GM21723 (cell line): Measurements from ENCODE around the gene CAPN15.
A peak's percentile ranks its signal among the peaks of the same experiment; 100 is the strongest.
"Not testable (repeated sequence)": the region's sequence is repeated elsewhere in the genome, so short reads cannot be mapped to it uniquely, and the experiment has no call there.

Experiments
- ATAC-seq: cut with Tn5 transposase; IDR thresholded peaks from one replicate; pipeline ENCODE4 v1.9.1; 2021; ENCODE audit warnings: mild to moderate bottlenecking, moderate library complexity; ENCODE audit not compliant: unreplicated experiment

CAPN15 gene

DNA sequence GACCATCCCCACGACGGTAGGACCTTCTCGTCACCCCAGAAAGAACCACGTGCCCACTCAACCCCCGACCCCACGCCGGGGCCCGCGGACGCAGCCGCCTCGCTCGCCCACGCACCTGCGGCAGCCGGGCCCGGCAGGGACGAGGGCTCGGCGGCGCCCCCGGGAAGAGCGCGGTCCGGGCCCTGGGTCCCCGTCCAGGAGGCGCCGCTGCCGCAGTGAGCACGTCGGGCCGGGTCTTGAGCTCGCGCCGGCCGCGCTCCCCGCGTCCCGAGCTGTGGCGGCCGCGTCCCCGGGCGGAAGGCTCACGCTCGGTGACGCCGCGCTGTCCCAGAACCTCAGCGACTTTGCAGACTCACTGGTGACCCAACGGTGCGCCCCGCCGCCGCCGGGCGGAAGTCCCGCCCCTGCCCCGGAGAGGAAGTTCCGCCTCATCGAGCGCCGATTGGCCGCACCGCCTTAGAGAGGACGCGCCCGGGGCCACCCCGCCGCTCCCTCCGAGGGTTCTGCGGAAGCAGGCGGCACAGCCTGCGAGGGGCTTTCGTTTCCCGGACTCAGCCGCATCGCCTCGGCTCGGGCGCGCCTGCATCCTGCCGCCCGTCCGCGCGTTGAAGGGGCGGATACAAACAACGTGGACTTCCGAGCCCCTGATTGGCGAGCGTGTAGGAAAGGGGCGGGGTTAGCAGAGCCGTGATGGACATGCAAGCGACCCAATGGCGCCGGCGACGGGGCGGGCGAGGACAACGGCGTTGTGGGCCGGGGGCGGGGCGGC lies 61.6 kb downstream of the CAPN15 start:
- peak; percentile 76 for ATAC-seq

DNA sequence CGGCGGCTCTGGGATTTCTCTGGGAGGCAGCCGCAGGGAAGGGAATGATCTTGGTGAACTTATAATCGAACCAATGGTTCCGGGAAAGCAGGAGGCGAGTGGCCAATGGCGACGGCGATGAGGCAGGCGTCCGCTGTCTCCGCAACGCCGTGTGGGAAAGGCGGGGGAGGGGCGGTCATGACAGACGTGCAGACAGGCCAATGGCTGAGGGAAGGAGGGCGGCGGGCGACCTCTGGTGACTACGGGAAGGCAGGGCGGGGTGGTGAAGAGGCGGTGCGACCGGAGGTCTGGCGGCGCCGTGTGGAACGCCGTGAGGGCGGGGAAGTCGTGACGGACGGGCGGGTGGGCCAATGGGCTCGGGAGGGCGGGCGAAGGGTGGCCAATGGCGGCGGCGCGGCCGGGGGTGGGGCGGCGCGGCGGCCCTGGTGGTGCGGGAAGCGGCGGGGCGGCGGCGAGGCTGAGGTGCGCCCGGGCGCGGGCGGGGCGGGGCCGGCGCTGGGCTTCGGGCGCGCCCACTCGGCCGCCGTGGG lies 62.2 kb downstream of the CAPN15 start, which contains the start of gene RAB40C:
RAB40C (plus strand) TSS at position 409 of the 530 bp plus-strand sequence. CDS start 226 bp downstream, outside the sequence.
- ATAC-seq: peak; percentile 72

DNA sequence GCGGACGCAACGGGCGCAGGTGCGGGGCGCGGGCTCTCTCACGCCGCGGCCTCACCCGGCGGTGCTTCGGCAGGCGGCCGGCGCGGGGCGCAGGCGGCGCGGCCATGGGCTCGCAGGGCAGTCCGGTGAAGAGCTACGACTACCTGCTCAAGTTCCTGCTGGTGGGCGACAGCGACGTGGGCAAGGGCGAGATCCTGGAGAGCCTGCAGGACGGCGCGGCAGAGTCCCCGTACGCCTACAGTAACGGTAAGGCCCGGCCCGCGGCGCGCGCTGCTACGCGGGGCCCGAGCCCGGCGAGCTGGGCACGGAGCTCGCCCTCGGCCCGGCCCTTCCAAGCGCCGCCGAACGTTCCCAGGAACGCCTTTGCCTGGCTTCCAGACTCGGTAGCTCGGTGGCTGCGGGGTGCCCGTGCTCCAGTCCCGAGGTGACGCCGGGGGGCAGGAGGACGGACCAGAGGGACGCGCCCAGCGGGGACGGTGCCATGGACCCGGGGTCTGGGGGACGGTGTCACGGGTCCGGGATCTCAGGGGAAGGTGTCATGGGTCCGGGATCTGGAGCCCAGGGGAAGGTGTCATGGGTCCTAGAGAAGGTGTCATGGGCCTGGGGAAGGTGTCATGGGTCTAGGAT lies 62.8 kb downstream of the CAPN15 start:
- no peak for ATAC-seq

DNA sequence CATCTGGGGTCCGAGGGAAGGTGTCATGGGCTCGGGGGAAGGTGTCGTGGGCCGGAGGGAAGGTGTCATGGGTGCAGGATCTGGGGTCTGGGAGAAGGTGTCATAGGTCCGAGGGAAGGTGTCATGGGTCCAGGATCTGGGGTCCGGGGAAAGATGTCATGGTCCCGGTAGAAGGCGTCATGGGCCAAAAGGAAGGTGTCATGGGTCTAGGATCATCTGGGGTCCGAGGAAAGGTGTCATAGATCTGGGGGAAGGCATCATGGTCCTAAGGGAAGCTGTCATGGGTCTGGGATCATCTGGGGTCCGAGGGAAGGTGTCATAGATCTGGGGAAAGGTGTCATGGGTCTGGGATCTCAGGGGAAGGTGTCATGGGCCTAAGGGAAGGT lies 63.3 kb downstream of the CAPN15 start:
- no peak for ATAC-seq

DNA sequence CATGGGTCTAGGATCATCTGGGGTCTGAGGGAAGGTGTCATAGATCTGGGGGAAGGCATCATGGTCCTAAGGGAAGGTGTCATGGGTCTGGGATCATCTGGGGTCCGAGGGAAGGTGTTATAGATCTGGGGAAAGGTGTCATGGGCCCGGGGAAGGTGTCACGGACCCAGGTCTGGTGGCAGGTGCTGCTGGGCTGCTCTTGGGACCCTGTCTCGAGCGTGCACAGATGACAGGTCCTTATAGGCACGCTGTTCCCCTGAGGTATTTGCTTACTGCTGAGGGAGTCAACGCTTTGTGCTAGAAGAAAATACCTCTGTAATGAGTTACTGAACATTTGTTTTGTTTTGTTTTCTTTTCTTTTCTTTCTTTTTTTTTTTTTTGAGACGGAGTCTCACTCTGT lies 63.7 kb downstream of the CAPN15 start:
- no peak for ATAC-seq

DNA sequence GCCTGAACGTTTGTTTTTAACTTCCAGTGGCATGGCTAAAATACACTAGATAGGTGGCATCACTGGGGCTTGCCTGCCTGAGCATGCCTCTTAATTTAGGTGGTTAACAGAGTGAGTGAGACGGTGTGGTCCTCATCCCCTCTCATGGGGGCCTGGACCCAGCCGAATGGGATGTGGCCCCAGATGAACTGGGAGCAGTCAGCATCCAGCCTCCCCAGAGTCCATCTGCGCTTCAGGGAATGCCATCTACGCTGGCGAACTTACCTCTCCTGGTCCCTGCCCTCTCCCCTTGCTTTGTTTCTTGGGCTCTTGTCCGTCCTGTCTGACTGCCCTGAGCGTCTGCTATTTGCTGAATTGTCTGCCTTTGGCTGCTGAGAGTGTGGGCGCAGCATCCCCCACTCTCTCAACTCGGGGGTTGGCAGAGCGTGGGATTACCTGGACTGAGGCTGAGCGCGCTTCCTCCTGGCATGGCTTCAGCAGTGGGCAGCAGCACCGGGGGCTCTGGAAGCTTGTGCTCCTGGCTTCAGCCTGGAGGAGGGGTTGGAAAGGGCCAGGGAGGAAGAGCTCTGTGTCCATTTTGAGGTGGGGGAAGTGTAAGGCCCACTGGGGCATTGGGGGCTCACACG lies 64.5 kb downstream of the CAPN15 start:
- no peak for ATAC-seq

DNA sequence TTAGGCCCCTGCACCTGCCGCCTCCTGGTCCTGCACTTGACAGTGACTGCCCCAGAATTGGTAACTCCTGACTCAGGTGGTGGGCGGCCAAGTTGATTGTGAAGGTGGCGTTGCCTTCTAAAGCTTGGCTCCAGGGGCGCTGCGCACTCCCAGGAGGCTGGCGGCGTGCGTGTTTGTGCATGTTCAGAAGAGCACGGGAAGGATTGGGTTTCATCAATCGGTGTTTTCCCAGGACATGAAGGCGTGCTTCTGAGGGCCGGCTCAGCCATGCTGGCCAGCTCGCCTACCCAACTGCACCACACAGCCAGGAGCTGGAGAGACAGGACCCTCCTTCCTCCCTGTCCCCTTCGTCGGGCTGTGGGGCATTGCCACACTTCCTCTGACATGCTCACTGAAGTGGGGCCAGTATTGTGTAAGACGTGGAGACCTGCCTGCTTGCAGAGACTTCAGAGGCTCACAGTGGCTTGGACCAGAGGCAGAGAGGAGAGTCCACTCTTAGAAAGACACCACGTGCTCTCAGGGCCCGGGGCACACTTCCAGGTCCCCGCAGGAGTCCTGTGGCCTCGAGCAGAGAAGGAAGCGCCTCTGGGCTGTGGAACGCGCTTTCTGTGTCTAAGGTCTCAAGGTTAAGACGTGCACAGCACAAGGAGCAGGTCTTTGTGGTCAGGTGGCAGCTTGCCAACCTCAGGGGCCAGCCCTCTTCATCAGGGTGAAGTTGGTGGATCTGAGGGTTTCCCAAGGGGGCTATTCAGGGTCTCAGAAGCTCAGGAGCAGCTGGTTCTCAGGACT lies 65.2 kb downstream of the CAPN15 start:
- no peak for ATAC-seq

DNA sequence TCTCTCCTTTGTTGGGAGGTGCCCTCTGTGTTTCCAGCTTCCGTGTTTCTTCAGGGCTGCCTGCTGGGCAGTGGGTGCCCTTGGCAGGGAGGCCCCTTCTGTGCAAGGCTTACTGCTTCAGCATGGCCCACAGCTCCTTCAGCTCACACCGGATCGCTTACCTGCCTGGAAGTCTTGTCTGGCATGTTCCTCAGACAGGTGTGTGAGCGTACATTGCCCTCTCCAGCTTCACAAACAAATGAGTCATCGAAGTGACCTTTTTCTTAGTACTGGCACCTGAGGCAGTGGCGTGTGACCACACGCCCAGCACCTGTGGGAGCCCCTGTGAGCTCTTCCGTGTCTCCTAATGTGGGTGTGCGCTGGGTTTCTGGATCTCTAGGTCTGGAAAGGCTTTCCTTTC lies 65.9 kb downstream of the CAPN15 start:
- no peak for ATAC-seq

DNA sequence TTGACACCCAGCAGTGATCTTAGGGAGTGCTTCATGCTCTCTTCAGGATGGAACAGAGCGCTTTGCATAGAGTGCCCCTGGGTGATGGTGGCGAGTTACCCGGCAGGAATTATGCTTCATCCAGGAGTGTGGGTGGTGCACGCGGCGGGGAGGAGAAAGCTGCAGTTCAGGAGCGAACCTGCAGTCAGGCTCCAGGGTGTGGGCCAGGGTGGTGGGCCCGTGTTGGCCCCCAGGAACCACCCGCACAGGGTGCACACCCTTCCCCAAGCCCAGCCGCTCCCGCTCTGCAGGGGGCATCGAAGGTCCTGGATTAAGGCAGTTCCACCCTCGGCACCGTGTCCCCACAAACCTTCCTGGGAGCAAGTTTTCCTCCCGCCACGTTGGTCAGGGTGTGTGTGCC lies 66.3 kb downstream of the CAPN15 start:
- ATAC-seq: no peak

DNA sequence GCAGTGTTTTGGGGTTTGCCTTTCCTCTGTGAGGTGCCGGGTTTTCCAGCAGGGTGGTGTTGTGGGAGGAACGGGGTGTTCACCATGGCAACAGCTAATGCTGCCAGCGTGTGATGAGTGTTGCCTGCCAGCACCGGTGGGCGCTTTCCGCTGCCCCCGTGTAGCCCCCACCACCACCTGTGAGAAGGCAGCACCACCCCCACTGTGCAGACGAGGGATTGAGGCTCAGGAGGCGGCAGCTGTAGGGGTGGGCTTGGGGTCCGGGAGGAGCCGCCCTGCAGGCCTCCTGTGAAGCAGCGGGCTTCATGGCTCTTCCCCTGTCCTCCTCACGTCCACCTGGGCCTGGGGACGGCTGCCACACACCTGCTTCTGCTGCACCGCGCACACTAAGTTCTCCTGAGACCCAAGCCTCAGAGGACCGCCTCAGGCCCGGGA lies 67.6 kb downstream of the CAPN15 start:
- ATAC-seq: no peak

DNA sequence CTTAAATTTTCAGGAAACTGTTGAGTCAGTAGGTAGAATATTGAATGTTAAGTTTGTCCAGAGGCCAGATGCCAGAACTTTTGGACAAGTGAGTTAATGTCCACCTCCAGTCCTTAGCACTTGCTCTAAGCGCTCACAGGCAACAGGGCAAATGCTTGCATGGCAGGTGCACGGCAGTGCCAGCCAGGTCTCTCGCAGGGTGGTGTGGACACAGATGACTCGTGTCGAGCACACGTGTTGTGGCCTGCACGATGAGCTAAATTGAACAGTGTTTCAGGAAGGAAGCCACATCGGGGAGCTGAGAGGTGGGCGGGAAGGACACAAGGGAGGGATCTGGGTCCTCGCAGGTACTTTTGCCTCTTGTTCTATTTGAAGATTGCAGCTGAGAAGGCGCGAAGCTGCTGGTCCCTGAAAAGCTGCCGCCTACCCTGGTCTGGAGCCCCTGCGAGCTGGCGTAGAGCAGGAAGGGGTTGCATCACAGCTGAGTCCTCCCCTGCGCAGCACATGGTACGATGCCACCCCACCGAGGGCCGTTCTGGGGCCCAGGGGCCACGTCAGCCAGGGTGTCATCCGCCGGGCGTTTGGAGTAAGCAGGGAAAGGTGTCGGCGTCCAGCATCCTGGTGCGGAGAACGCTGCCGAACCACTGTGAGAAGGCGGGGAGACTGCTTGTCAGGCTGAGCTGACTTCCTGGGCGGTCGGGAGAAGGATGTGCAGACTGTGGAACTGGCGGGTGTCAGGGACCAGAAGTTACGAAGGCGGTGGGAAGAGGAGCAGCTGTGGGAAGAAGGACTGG lies 68.6 kb downstream of the CAPN15 start:
- no peak for ATAC-seq

DNA sequence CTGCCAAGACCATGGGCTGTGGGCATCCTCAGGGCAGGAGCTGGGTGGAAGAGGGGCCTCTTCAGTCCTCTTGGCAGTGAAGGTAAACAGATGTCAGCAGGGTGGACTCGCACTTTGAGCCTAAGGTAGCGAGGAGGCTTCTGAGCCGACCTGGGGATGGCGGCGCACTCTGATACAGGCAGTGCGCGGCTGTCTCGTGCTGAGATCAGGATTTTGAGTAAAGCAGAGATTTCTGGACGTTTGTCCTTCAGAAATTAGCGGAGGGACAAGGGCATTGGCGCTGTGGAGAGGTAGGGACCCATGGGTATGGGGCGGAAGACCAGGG lies 69.2 kb downstream of the CAPN15 start:
- no peak for ATAC-seq

DNA sequence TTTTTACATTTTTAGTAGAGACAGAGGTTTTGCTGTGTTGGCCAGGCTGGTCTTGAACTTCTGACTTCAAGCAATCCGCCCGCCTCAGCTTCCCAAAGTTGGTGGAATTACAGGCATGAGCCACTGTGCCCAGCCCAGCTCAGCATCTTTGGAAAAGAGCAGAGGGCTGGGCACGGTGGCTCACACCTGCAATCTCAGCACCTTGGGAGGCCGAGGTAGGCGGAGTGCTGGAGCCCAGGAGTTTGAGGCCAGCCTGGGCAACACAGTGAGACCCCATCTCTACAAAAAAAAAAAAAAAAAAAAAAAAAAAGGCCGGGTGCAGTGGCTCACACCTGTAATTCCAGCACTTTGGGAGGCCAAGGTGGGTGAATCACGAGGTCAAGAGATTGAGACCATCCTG lies 70.1 kb downstream of the CAPN15 start:
- not testable (repeated sequence) for ATAC-seq

DNA sequence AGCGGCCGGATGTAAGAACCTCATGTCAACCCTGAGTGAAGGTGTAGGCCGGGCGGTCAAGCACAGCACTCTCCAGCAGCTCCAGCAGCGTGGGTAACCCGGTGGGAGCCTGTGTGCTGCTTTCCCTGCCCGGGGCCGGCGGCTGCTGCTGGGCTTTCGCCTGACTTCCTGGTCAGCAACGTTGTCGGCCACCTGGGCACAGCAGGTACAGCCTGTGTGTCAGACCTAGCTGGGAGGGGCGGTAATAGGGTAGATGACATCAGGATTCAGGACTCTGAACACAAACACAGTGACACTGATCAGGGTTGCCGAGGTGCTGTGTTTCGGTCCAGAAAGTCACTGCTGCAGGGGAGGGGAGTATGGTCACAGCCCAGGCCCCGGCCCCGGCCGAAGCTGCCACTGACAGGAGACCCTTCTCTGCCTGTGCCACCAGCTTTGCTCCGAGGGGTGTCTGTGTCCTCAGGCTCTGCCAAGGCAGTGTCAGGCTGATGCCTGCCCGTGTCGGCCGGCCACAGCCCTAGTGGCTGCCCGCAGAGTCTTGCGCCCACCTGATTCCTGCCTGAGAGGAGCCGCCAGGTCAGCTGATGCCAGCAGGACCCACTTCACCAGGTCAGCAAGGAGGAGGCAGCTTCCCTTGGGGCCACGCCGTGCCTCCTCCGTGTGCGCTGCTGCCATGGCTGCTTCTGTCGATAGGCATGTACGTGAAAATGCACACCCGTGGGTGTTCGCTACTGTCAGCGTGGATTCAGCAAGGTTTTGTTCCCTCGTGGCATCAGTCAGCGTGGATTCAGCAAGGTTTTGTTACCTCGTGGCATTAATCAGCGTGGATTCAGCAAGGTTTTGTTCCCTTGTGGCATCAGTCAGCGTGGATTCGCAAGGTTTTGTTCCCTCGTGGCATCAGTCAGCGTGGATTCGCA lies 71.6 kb downstream of the CAPN15 start:
- ATAC-seq: no peak

DNA sequence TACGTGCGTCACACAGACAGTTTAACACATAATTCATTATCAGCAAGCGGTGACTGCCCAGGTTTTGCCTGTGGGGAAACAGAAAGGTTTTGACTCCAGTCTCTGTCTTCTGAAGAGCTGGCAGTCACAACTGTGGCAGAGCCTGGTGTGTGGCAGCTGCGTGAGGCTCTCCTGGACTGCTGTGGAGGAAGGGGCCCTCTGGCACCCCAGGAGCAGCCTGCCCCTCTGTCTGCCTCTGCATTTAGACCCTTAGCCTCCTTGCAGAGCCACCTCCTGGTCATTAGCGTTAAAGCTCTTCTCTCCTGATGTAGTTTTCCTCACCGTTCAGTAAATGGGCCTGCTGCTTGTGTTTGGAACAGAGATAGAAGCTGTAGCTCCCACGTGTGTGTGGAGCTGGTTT lies 73.3 kb downstream of the CAPN15 start:
- no peak for ATAC-seq

DNA sequence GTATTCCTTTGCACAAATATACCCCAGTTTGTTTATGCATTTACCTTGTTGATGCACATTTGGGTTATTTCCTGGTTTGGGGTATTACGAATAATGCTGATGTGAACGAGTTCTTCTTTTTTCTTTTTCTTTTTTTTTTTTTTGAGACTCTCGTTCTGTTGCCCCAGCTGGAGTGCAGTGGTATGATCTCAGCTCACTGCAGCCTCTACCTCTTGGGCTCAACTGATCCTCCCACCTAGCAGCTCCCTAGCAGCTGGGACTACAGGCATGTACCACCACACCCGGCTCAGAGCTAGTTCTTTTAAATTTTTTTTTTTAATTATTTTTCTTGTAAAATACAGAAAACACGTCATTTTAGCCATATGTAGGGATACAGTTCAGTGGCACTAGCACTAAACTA lies 76.4 kb downstream of the CAPN15 start:
- no peak for ATAC-seq
